ENCODE results near the gene ZFP36.

Gene ZFP36

DNA sequence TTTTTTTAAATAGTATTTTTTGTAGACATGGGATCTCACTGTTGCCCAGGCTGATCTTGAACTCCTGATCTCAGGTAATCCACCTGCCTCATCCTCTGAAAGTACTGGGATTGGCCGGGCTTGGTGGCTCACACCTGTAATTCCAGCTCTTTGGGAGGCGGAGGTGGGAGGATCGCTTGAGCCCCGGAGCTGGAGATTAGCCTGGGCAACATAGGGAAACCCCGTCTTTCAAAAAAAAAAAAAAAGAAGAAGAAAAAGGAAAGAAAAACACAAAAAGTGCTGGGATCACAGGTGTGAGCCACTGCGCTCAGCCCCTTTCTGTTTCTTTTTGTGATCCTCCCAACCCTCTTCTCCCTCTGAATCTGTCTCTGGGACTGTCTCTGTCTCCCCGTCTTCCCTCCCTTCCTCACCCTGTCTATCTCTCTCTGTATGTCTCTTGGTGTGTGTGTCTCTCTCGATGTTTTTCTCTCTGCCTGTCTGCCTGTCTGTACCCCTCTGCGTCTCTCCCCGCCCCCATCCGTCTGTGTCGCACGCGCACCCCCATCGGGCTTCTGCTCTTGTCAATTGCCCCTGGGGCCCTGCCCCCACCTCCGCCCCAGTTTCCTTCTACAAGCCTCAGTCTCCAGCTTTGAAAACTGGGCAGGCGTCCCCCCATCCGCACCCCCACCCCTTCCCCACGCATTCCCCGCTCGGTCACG, 540 bp upstream of the ZFP36 start:
- Histone ChIP-seq H2AFZ (peak overlapping the region; percentile 49), H3K9ac (no peak overlapping the region), H3K36me3 (ENCODE audit: control insufficient read depth, insufficient read depth, low read length) (no peaks in the 10 kb centered on the region), H3K27ac (peak overlapping the region; percentile 100), H3K9me3 (ENCODE audit: control insufficient read depth, low read length) (no peaks in the 10 kb centered on the region), H3K27me3 (ENCODE audit: control insufficient read depth, insufficient read depth, low read length) (no peaks in the 10 kb centered on the region), H3K4me2 (ENCODE audit: low read length) (peak overlapping the region; percentile 95), H3K4me1 (peaks cover 34% of the 10 kb centered on the region), H3K4me3 (ENCODE audit: low read depth, low read length) (peak overlapping the region; percentile 77), H3K79me2 (peaks cover 14% of the 10 kb centered on the region)
- TF ChIP-seq, protein P1, sequence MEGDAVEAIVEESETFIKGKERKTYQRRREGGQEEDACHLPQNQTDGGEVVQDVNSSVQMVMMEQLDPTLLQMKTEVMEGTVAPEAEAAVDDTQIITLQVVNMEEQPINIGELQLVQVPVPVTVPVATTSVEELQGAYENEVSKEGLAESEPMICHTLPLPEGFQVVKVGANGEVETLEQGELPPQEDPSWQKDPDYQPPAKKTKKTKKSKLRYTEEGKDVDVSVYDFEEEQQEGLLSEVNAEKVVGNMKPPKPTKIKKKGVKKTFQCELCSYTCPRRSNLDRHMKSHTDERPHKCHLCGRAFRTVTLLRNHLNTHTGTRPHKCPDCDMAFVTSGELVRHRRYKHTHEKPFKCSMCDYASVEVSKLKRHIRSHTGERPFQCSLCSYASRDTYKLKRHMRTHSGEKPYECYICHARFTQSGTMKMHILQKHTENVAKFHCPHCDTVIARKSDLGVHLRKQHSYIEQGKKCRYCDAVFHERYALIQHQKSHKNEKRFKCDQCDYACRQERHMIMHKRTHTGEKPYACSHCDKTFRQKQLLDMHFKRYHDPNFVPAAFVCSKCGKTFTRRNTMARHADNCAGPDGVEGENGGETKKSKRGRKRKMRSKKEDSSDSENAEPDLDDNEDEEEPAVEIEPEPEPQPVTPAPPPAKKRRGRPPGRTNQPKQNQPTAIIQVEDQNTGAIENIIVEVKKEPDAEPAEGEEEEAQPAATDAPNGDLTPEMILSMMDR (IDR thresholded peaks at IDR 0.05): no peak

DNA sequence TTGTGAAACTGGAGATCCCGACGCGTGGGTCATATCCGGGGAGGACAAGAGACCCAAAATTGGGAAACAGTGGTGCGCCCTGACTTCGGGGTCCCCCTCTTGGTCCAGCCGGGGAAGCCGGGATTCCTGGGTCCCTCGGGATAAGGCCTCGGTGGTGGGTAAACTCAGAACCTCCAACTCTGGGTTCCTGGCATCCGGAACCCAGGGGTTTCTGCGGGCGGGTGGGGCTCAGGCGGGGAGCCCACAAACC, 688 bp downstream of the ZFP36 start:
- Histone ChIP-seq H3K9ac (peak overlapping the region; percentile 99), H3K4me1 (peaks cover 28% of the 10 kb centered on the region), H3K9me3 (ENCODE audit: control insufficient read depth, low read length) (no peaks in the 10 kb centered on the region), H3K79me2 (peaks cover 14% of the 10 kb centered on the region), H3K27me3 (ENCODE audit: control insufficient read depth, insufficient read depth, low read length) (no peaks in the 10 kb centered on the region), H3K27ac (peak overlapping the region; percentile 100), H3K4me2 (ENCODE audit: low read length) (peak overlapping the region; percentile 95), H3K36me3 (ENCODE audit: control insufficient read depth, insufficient read depth, low read length) (no peaks in the 10 kb centered on the region), H3K4me3 (ENCODE audit: low read depth, low read length) (peak overlapping the region; percentile 77), H2AFZ (peak overlapping the region; percentile 65)
- TF ChIP-seq, protein P1 (IDR thresholded peaks at IDR 0.05): no peak

DNA sequence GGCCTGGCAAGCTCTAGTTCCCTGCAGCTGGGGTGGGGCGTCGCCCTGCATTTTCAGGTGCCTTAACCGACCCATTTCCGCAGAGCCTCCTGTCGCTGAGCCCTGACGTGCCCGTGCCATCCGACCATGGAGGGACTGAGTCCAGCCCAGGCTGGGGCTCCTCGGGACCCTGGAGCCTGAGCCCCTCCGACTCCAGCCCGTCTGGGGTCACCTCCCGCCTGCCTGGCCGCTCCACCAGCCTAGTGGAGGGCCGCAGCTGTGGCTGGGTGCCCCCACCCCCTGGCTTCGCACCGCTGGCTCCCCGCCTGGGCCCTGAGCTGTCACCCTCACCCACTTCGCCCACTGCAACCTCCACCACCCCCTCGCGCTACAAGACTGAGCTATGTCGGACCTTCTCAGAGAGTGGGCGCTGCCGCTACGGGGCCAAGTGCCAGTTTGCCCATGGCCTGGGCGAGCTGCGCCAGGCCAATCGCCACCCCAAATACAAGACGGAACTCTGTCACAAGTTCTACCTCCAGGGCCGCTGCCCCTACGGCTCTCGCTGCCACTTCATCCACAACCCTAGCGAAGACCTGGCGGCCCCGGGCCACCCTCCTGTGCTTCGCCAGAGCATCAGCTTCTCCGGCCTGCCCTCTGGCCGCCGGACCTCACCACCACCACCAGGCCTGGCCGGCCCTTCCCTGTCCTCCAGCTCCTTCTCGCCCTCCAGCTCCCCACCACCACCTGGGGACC, 1.2 kb downstream of the ZFP36 start:
- Histone ChIP-seq H2AFZ (no peak overlapping the region), H3K4me2 (ENCODE audit: low read length) (peak overlapping the region; percentile 95), H3K4me3 (ENCODE audit: low read depth, low read length) (peak overlapping the region; percentile 77), H3K9ac (peak overlapping the region; percentile 99), H3K79me2 (peaks cover 14% of the 10 kb centered on the region), H3K36me3 (ENCODE audit: control insufficient read depth, insufficient read depth, low read length) (no peaks in the 10 kb centered on the region), H3K27me3 (ENCODE audit: control insufficient read depth, insufficient read depth, low read length) (no peaks in the 10 kb centered on the region), H3K9me3 (ENCODE audit: control insufficient read depth, low read length) (no peaks in the 10 kb centered on the region), H3K27ac (peak overlapping the region; percentile 100), H3K4me1 (peaks cover 28% of the 10 kb centered on the region)
- TF ChIP-seq, protein P1 (IDR thresholded peaks at IDR 0.05): no peak

DNA sequence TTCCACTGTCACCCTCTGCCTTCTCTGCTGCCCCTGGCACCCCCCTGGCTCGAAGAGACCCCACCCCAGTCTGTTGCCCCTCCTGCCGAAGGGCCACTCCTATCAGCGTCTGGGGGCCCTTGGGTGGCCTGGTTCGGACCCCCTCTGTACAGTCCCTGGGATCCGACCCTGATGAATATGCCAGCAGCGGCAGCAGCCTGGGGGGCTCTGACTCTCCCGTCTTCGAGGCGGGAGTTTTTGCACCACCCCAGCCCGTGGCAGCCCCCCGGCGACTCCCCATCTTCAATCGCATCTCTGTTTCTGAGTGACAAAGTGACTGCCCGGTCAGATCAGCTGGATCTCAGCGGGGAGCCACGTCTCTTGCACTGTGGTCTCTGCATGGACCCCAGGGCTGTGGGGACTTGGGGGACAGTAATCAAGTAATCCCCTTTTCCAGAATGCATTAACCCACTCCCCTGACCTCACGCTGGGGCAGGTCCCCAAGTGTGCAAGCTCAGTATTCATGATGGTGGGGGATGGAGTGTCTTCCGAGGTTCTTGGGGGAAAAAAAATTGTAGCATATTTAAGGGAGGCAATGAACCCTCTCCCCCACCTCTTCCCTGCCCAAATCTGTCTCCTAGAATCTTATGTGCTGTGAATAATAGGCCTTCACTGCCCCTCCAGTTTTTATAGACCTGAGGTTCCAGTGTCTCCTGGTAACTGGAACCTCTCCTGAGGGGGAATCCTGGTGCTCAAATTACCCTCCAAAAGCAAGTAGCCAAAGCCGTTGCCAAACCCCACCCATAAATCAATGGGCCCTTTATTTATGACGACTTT, 2.0 kb downstream of the ZFP36 start:
- no peaks in the 10 kb centered on the region for H3K9me3 ChIP-seq (ENCODE audit: control insufficient read depth, low read length)
- H3K9ac ChIP-seq: peak overlapping the region; percentile 99
- no peaks in the 10 kb centered on the region for H3K36me3 ChIP-seq (ENCODE audit: control insufficient read depth, insufficient read depth, low read length)
- H3K4me3 ChIP-seq (ENCODE audit: low read depth, low read length): peak overlapping the region; percentile 77
- peaks cover 21% of the 10 kb centered on the region for H3K4me1 ChIP-seq
- TF ChIP-seq, protein P1 (IDR thresholded peaks at IDR 0.05): no peak
- H3K4me2 ChIP-seq (ENCODE audit: low read length): peak overlapping the region; percentile 95
- H3K27me3 ChIP-seq (ENCODE audit: control insufficient read depth, insufficient read depth, low read length): no peaks in the 10 kb centered on the region
- peak overlapping the region; percentile 100 for H3K27ac ChIP-seq
- no peak overlapping the region for H2AFZ ChIP-seq
- peaks cover 14% of the 10 kb centered on the region for H3K79me2 ChIP-seq

All from parathyroid adenoma (tissue), 2 donors.